GM18870 (cell line): ENCODE data around the gene RPS19.

Experiments used
- ATAC-seq: cut with Tn5 transposase; IDR thresholded peaks from one replicate; pipeline ENCODE4 v1.9.1; 2021; ENCODE audit warnings: moderate library complexity; ENCODE audit not compliant: unreplicated experiment

The RPS19 gene

DNA sequence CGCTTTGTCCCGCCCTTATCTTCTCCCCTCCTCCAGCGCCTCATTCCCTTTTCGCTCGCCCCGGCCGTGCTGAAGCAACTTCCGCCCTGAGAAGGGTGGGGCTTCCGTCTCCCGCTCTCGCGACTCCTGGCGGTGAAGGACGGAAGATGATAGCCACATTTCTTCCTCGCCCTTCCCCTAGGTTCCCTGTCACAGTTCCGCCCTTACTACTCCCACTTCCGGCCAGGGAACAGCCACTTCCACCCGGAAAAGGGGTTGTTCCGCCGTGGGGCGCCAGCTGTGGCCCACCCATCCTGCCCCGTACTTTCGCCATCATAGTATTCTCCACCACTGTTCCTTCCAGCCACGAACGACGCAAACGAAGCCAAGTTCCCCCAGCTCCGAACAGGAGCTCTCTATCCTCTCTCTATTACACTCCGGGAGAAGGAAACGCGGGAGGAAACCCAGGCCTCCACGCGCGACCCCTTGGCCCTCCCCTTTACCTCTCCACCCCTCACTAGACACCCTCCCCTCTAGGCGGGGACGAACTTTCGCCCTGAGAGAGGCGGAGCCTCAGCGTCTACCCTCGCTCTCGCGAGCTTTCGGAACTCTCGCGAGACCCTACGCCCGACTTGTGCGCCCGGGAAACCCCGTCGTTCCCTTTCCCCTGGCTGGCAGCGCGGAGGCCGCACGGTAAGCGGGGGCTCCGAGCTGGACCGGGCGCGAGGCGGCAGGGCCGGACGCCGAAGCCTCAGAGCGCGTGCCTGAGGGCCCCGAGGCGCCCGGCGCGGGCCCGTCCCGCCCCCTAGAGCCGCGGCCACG lies at the start of gene RPS19:
RPS19 (plus strand) TSS at position 638 of the 801 bp plus-strand sequence. CDS start 520 bp downstream, outside the sequence.
- peak; percentile 73 for ATAC-seq

- ATAC-seq: no peak
These were observed 49.8 kb upstream of the RPS19 start for GRCh38 chr19:41810301-41810700.

- no peak for ATAC-seq
These were observed 49.0 kb upstream of the RPS19 start for GRCh38 chr19:41811036-41811435.

GRCh38 chr19:41811981-41812380 lies 48.1 kb upstream of the RPS19 start:
- no peak for ATAC-seq

GRCh38 chr19:41813911-41814310 lies 46.1 kb upstream of the RPS19 start:
- no peak for ATAC-seq

GRCh38 chr19:41815301-41815700 lies 44.8 kb upstream of the RPS19 start:
- no peak for ATAC-seq

- no peak for ATAC-seq
These were observed 43.3 kb upstream of the RPS19 start for GRCh38 chr19:41816761-41817160.

- no peak for ATAC-seq
These were observed 38.9 kb upstream of the RPS19 start for GRCh38 chr19:41821003-41821735.

GRCh38 chr19:41837981-41838708 lies 21.9 kb upstream of the RPS19 start:
- ATAC-seq: no peak

DNA sequence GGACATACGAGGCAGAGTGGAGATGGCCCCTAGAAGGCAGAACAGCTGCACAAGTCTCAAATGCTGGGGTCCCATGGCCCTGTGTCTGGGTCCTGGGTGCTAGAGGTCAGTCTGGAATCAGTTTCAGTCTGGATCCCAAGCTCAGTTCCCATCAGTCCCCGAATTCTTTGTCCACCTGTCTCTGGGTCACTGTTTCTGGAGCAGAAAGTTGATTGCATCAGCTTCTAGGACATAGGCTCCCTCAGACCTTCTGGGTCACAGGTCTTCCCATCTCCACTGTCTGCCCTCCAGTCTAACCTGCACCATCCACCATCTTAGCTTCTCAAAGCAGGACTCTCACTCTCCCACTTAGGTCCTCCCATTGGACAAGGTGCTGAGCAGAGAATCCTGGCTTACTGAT lies 20.8 kb upstream of the RPS19 start:
- ATAC-seq: no peak

- ATAC-seq: no peak
These were observed 16.7 kb upstream of the RPS19 start for GRCh38 chr19:41843371-41843770.

- no peak for ATAC-seq
These were observed 15.5 kb upstream of the RPS19 start, which contains the start of gene LYPD4 for GRCh38 chr19:41844601-41845000. TSS of gene LYPD4 (minus strand) at chr19:41844683. CDS start at chr19:41839285, 5,398 bp downstream.

DNA sequence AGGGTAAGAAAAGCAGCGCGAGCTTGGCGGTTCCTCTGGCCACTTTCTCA lies 15.2 kb upstream of the RPS19 start, which contains the start of gene DMRTC2:
DMRTC2 (plus strand) TSS at position 42 of the 50 bp plus-strand sequence. CDS start 2,387 bp downstream, outside the sequence.
- ATAC-seq: no peak

DNA sequence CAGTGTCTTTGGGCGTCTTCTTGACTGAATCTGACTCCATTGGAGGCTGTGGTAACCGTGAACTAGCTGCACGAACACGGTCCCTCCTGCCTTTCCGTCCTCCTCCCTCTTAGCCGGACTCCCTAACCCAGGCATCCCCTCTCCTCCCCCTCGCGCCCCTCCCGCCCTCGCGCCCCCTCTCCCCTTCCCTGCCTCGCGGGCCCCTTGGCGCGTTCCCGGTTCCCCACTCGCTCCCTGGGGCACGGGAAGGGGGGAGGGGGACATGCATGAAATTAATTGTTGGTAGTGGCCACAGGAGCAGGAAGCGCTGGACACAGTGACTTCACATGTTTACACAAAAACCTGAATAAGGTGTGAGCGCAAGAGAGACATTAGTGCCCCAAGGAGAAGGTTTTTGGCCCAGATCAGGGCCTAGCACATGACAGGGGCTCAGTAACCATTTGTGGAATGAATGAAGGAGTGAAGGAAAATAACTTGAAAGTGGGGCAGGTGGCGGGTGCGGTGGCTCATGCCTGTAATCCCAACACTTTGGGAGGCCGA lies 14.9 kb upstream of the RPS19 start:
- ATAC-seq: no peak

DNA sequence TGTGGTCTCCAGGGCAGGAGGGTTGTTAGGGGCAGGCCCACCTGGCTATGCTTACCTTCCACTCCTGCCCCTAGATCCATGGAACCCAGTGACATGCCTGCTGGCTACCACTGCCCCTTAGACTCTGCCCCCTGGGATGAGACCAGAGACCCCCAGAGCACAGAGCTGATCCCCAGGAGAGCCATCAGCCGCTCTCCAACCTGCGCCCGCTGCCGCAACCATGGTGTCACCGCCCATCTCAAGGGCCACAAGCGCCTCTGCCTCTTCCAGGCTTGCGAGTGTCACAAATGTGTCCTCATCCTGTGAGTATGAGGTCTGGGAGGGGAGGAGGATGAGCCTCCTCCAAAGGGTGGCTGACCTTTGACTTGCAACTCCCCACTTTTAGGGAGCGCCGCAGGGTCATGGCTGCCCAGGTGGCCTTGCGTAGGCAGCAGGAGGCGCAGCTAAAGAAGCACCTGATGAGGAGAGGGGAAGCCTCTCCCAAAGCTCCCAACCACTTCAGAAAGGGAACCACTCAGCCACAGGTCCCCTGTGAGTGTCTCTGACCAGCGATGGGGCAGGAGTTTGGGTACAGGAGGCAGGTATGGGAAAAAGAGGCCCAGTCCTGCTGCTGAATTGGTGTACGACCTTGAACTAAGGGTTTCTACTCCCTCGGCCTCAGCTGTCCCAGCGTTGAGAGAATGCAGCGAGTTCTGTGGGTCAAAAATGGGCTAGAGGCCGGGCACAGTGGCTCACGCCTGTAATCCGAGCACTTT lies 12.5 kb upstream of the RPS19 start:
- no peak for ATAC-seq

DNA sequence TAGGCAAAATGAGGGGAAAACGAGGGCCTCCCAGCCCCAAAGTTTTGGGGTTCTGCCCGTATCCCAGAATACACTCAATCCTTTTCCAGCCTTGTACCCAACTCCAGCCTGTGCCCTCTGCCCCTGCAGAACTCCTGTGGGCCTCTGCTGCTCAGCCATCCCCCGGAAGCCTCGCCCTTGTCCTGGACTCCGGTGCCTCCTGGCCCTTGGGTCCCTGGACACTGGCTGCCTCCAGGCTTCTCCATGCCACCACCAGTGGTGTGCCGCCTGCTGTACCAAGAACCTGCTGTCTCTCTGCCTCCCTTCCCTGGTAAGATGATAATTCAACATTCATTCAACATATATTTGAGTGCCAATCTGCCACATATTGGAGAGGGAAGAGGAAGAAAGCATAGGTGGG lies 11.4 kb upstream of the RPS19 start:
- ATAC-seq: no peak

GRCh38 chr19:41849067-41849466 lies 11.0 kb upstream of the RPS19 start:
- ATAC-seq: no peak

GRCh38 chr19:41850381-41850780 lies 9.7 kb upstream of the RPS19 start:
- no peak for ATAC-seq

- no peak for ATAC-seq
These were observed 8.6 kb upstream of the RPS19 start for GRCh38 chr19:41851456-41851855.

DNA sequence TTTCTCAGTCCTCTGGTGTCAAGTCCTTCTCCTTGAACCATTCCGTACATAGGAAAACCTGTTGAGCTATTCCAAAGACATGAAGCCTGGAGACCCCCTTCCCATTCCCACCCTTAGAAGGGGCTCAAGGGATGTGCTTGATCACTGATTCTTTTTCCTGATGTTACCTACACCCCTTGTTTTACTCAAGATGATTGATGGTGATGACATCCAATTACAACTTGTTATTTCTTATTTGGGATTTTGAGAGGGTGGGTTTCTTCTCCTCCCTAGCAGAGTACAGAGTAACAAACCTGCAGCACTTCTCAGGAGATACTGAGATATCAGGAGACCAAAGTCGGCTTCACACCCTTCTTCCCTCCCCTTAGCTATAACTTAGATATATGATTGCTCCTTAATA lies 6.7 kb upstream of the RPS19 start:
- no peak for ATAC-seq

DNA sequence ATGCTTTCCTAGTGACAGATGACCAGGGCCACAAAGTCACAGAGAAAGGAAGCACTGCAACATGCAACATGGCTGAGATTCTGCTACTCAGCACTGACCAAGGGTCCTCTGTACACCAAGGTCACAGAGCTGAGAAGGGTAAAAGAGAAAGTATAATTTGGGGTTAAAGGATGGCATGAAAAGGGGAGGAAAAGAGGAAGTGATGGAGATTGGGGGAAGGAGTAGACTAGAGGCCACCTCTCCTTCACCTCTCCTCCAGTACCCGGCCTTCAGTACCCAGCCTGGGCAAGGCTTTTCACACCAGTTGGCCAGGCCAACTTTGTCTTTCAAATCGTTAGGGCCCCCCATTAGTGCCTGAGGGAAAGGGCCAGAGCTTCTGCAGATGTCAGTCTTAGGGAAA lies 6.3 kb upstream of the RPS19 start:
- no peak for ATAC-seq
